ENCODE results near the gene CHRNG. TPM values are rescaled to one million over a fixed set of nuclear protein-coding genes. Genes with fewer than 3 reads are reported as not detected.

The CHRNG gene
- polyA plus RNA-seq, 1 donor from 2014 or later: not detected

DNA sequence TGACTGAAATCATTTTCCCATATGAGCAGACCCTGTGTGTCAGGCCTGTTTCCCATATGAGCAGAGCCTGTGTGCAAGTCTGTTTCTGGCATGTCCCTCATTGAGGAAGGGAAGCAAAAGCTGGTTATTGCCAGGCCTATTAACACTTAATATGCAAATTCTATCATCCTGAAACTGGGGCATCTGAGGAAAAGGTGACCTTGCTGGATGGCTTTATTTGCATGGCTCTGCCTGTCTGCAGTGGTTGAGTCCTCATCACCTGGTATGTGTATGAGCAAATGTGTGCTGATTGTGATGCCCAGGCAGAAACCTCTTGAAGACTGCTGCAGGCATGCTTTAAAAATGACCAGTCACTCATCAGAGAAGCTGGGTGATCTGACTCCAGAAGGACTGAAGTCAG lies 42.2 kb downstream of the CHRNG start:
- Histone ChIP-seq H3K9me3 (ENCODE audit: low read length) (no peaks in the 10 kb centered on the region), H3K27ac (ENCODE audit: low read length) (no peak overlapping the region), H3K9me2 (ENCODE audit: insufficient read depth, low read length) (no peaks in the 10 kb centered on the region), H3K79me2 (replicated peaks; ENCODE audit: insufficient read depth, low read length) (no peaks in the 10 kb centered on the region), H3K4me3 (ENCODE audit: low read length) (no peak overlapping the region), H3K27me3 (ENCODE audit: insufficient read depth, low read depth, low read length) (no peaks in the 10 kb centered on the region), H3F3A (ENCODE audit: insufficient read depth, low read length, poor library complexity, severe bottlenecking) (no peaks in the 10 kb centered on the region), H4K20me1 (ENCODE audit: insufficient read depth) (no peaks in the 10 kb centered on the region), H3K9ac (ENCODE audit: low read length) (no peak overlapping the region), H2AFZ (ENCODE audit: low read depth, low read length) (no peak overlapping the region), H3K4me2 (ENCODE audit: low read length) (no peak overlapping the region), H3K36me3 (ENCODE audit: insufficient read depth, low read length) (no peaks in the 10 kb centered on the region)
- TF ChIP-seq RAD21 (conservative IDR thresholded peaks at IDR 0.05): no peak
- no peak for TF ChIP-seq MXI1 (conservative IDR thresholded peaks at IDR 0.05; ENCODE audit: poor library complexity, severe bottlenecking)
- TF ChIP-seq, protein P1, sequence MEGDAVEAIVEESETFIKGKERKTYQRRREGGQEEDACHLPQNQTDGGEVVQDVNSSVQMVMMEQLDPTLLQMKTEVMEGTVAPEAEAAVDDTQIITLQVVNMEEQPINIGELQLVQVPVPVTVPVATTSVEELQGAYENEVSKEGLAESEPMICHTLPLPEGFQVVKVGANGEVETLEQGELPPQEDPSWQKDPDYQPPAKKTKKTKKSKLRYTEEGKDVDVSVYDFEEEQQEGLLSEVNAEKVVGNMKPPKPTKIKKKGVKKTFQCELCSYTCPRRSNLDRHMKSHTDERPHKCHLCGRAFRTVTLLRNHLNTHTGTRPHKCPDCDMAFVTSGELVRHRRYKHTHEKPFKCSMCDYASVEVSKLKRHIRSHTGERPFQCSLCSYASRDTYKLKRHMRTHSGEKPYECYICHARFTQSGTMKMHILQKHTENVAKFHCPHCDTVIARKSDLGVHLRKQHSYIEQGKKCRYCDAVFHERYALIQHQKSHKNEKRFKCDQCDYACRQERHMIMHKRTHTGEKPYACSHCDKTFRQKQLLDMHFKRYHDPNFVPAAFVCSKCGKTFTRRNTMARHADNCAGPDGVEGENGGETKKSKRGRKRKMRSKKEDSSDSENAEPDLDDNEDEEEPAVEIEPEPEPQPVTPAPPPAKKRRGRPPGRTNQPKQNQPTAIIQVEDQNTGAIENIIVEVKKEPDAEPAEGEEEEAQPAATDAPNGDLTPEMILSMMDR (IDR thresholded peaks at IDR 0.05; ENCODE audit: poor library complexity, severe bottlenecking): no peak
- no peak for TF ChIP-seq TAF1 (IDR thresholded peaks at IDR 0.05; ENCODE audit: low read depth)
- TF ChIP-seq EP300 (conservative IDR thresholded peaks at IDR 0.05; ENCODE audit: poor library complexity, severe bottlenecking): no peak
- TF ChIP-seq POLR2AphosphoS5 (IDR thresholded peaks at IDR 0.05): no peak
- TF ChIP-seq EZH2 (IDR thresholded peaks at IDR 0.05; ENCODE audit: borderline replicate concordance, insufficient read depth, low read length, poor library complexity, severe bottlenecking): no peak
- TF ChIP-seq SMC3 (conservative IDR thresholded peaks at IDR 0.05; ENCODE audit: poor library complexity): no peak
- TF ChIP-seq, protein P2, sequence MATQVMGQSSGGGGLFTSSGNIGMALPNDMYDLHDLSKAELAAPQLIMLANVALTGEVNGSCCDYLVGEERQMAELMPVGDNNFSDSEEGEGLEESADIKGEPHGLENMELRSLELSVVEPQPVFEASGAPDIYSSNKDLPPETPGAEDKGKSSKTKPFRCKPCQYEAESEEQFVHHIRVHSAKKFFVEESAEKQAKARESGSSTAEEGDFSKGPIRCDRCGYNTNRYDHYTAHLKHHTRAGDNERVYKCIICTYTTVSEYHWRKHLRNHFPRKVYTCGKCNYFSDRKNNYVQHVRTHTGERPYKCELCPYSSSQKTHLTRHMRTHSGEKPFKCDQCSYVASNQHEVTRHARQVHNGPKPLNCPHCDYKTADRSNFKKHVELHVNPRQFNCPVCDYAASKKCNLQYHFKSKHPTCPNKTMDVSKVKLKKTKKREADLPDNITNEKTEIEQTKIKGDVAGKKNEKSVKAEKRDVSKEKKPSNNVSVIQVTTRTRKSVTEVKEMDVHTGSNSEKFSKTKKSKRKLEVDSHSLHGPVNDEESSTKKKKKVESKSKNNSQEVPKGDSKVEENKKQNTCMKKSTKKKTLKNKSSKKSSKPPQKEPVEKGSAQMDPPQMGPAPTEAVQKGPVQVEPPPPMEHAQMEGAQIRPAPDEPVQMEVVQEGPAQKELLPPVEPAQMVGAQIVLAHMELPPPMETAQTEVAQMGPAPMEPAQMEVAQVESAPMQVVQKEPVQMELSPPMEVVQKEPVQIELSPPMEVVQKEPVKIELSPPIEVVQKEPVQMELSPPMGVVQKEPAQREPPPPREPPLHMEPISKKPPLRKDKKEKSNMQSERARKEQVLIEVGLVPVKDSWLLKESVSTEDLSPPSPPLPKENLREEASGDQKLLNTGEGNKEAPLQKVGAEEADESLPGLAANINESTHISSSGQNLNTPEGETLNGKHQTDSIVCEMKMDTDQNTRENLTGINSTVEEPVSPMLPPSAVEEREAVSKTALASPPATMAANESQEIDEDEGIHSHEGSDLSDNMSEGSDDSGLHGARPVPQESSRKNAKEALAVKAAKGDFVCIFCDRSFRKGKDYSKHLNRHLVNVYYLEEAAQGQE (IDR thresholded peaks at IDR 0.05; ENCODE audit: borderline replicate concordance): no peak

DNA sequence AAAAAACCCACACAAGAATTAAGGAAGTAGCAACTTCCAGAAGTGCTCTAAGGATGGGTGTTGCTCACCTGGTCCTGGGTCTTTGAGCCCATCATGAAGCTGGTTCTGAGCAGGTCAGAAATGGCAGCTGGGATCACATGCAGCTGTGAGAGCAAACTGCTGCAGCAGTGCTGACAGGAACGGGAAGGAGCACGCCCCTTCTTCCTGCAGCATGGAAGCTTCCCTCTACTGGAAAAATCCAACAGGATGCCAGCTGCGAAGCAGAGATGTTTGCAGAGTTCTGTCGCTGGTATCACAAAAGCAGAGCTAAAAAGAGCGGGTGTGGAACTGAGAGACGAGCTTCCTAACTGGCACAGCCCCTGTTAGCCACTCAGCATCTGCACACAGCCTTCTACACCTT lies 44.7 kb downstream of the CHRNG start:
- H3K9ac ChIP-seq (ENCODE audit: low read length): no peak overlapping the region
- no peak overlapping the region for H3K4me3 ChIP-seq (ENCODE audit: low read length)
- H3K9me3 ChIP-seq (ENCODE audit: low read length): no peaks in the 10 kb centered on the region
- H3K27me3 ChIP-seq (ENCODE audit: insufficient read depth, low read depth, low read length): no peaks in the 10 kb centered on the region
- no peak overlapping the region for H3K4me2 ChIP-seq (ENCODE audit: low read length)
- H3K36me3 ChIP-seq (ENCODE audit: insufficient read depth, low read length): no peaks in the 10 kb centered on the region
- no peak overlapping the region for H3K27ac ChIP-seq (ENCODE audit: low read length)
- H3K9me2 ChIP-seq (ENCODE audit: insufficient read depth, low read length): no peaks in the 10 kb centered on the region
- TF ChIP-seq, protein P2 (IDR thresholded peaks at IDR 0.05; ENCODE audit: borderline replicate concordance): no peak
- TF ChIP-seq POLR2AphosphoS5 (IDR thresholded peaks at IDR 0.05) (no peak), EP300 (conservative IDR thresholded peaks at IDR 0.05; ENCODE audit: poor library complexity, severe bottlenecking) (no peak)
- TF ChIP-seq, protein P1 (IDR thresholded peaks at IDR 0.05; ENCODE audit: poor library complexity, severe bottlenecking): no peak
- H3K79me2 ChIP-seq (replicated peaks; ENCODE audit: insufficient read depth, low read length): no peaks in the 10 kb centered on the region
- H2AFZ ChIP-seq (ENCODE audit: low read depth, low read length): no peak overlapping the region
- no peaks in the 10 kb centered on the region for H4K20me1 ChIP-seq (ENCODE audit: insufficient read depth)
- no peaks in the 10 kb centered on the region for H3F3A ChIP-seq (ENCODE audit: insufficient read depth, low read length, poor library complexity, severe bottlenecking)

All from neural cell (in vitro differentiated cells).